Fibroblast of skin of back (primary cell): ENCODE data around the gene OR2G6. TPM values are rescaled to one million over a fixed set of nuclear protein-coding genes. Genes with fewer than 3 reads are reported as not detected.
"Not testable (repeated sequence)": the region's sequence is repeated elsewhere in the genome, so short reads cannot be mapped to it uniquely, and the experiment has no call there.

Experiments
- DNase-seq: peaks from one replicate; pipeline ENCODE4 v3.0.0-alpha.2; 2013
- polyA plus RNA-seq, 2 experiments: library from polyadenylated mRNA; unstranded; fragments of 120-200 nt; gene quantifications; one replicate each; pipeline ENCODE4 v1.2.1, GENCODE V29; 2013; ENCODE audit not compliant: insufficient read length in 2 of 2

OR2G6 gene
- polyA plus RNA-seq (2013, experiment 1 of 2; ENCODE audit: insufficient read length), result not detected
- not detected for polyA plus RNA-seq (2013, experiment 2 of 2; ENCODE audit: insufficient read length)

DNA sequence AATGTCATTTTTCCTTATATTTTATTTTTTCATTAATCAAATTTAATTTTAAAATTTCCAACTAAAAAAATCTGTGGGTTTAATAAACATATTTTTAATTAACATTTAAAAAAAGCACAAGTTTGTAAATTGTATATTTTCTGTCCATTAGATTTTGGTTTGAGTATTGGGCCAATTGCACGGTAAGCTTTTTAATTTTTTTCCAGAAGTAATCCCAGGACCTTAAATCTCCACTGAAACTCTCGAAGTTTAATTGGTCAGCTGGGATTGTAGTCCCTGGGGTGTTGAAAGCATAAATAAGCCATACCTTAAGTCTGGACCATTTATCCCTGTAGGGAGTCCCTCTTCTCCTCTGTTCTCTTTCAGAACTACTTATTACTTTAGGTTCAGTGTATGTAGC, at the start of gene OR2G6:
TSS of gene OR2G6 (plus strand) at position 301 of the 400 bp plus-strand sequence. CDS start 13,574 bp downstream, outside the sequence.
- not testable (repeated sequence) for DNase-seq

GRCh38 chr1:248459117-248459516, 48.8 kb upstream of the OR2G6 start:
- DNase-seq, result not testable (repeated sequence)

DNA sequence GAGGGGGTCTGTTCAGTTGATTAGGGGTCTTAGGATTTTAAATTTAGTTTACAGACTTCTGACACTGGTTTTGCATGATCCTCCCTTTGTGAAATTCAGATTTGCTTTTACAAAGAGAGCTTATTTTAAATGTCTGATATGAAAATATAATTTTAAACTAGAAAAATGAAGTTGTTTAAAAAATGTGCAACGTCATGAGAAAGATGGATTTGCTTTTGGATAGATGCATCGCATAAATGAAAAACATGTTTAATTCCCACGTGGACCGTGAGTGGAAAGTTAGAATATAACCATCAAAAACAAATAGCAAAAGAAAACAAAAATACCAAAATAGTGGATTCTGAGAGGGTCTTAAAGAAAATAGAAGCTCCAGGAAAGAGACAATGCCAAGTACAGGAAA, 36.7 kb upstream of the OR2G6 start:
- no peak for DNase-seq

DNA sequence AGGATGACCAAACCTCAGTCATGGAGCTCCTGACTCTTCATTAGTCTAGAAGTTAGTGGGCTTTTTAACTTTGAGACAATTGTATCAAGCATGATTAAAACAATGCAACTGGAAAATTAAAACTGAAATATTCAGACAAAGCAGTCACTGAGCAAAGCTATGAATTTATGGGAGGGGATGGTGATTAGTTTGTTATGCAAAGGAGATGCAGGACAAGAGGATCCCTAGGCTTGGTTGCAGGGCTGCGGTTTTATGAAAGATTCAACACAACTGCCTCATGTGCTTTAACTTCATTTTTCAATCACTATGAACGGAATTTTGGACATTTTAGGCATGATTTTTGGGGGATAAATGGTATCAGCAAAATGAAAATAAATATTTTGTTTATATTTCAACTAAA, 35.8 kb upstream of the OR2G6 start:
- DNase-seq, result not testable (repeated sequence)

GRCh38 chr1:248473051-248473450, 34.8 kb upstream of the OR2G6 start, which contains the start of gene OR2T3:
Gene OR2T3 (plus strand): TSS chr1:248473351. CDS start chr1:248473351, 0 bp downstream.
- DNase-seq, result not testable (repeated sequence)

DNA sequence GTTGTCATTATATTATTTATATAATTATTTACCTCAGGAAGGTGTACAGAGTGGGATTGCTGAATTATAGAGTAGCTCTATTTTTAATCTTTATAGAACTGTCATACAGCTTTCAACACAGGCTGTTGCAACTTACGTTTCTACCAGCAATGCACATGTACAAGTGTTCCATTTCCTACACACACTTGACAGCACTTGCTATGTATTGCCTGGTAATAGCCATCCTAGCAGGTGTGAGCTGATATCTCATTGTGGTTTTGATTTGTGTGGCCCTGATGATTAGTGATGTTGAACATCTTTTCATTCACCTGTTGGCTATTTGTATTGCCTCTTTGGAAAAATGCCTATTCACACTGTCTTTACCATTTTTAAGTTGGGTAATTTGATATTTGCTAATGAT, 32.2 kb upstream of the OR2G6 start:
- DNase-seq, result not testable (repeated sequence)

DNA sequence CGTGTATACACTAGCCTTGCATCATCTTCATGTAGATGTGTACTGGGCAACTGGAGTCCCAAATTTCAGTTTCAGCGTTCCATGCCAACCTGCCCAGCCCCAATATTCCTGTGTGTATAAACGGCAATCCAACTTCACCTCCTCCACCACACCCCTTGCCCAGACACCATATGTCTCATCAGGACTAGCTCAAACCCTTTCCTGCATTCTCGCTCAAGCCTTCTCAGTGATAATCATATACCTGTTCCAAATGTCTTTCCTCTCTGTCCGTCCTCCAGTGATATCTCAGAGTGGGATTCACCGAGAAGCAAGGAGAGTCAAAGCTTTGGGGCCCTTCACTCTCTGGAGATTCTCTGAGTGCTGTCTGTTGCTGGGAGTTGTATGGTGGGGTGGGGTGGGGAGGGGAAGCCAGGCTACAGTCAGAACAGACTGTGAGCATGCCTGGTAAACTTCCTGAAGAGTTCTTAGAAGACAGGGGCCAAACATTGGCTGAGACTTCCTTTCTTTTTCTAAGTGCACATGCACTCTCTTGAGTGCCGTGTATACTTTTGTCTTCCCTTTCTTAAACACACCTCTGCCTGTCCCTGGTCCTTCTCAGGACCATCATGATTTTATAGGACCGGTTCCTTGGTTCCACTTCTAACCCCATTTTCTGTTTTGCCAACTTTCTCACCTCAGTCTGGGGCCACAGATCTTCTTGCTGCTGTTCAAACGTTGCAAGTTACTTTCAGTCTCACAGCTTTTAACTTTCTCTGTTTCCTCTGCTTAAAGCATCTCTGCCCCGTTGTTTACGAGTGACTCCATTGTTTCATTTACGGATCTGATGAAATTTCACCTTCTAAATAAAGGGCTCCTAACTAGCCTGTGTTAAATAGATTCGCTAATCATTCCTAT, 25.9 kb upstream of the OR2G6 start:
- DNase-seq, result not testable (repeated sequence)

DNA sequence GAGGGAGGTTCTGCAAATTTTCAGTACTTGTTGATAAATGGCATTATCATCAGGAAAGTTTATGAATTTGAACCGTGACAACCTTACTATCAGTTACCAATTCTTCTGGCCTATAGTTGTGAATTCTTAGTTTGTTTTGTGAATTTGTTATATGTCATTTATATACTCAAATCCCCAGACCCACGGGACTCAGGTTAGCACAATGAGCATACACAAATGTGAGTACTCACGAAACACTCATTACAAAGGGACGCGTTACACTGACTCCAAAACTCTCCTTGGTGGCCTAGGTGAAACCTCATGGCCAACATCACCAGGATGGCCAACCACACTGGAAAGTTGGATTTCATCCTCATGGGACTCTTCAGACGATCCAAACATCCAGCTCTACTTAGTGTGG, 19.6 kb upstream of the OR2G6 start, which contains the start of gene OR2T5:
TSS of gene OR2T5 (plus strand) at position 301 of the 400 bp plus-strand sequence. CDS start at position 301, 0 bp downstream.
- DNase-seq, result not testable (repeated sequence)

DNA sequence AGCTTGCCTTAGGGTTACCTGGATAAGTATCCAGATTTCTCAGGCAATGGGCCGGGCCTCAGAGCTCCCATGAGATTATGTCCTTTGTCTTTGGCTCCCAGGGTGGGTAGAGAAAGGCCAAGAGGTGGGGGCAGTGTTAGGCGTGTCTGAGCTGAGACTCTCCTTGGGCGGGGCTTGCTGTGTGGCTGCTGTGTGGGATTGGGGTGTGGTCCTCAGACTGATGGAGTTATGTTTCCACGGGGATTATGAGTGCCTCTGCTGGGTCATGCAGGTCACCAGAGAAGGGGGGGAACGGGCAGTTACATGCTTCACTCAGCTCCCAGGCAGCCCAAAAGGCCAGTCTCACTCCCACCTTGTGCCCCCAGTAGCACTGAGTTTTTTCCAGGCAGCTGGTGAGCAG, 11.2 kb upstream of the OR2G6 start:
- DNase-seq, result not testable (repeated sequence)

- not testable (repeated sequence) for DNase-seq
Observed at GRCh38 chr1:248500305-248501035, 7.4 kb upstream of the OR2G6 start.

DNA sequence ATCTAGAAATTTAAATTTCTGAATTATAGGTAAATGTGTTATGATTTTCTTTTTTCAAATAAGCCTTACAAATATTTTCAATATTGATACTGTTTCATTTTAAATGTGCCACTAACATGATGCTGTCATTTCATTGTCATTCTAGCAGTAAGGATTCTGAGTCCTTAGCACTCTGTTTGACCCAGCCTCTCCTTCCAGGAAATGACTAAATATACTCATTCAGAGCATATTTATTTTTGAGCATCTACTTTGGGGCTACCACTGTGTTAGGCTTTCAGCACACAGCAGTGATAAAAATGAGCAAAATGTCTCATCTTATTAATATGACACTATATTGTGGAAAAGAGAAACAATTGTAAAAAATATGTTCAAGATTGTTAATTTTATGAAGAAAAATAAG, 2.3 kb downstream of the OR2G6 start:
- not testable (repeated sequence) for DNase-seq

GRCh38 chr1:248521856-248522255, 14.0 kb downstream of the OR2G6 start:
- DNase-seq, result no peak

GRCh38 chr1:248537449-248537848, 29.6 kb downstream of the OR2G6 start:
- DNase-seq, result not testable (repeated sequence)

GRCh38 chr1:248547383-248547782, 39.5 kb downstream of the OR2G6 start:
- not testable (repeated sequence) for DNase-seq

DNA sequence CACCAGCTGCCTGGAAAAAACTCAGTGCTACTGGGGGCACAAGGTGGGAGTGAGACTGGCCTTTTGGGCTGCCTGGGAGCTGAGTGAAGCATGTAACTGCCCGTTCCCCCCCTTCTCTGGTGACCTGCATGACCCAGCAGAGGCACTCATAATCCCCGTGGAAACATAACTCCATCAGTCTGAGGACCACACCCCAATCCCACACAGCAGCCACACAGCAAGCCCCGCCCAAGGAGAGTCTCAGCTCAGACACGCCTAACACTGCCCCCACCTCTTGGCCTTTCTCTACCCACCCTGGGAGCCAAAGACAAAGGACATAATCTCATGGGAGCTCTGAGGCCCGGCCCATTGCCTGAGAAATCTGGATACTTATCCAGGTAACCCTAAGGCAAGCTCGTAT, 43.2 kb downstream of the OR2G6 start:
- not testable (repeated sequence) for DNase-seq

GRCh38 chr1:248562672-248563071, 54.8 kb downstream of the OR2G6 start, which contains the start of gene OR2T29:
Gene OR2T29 (minus strand): TSS chr1:248562772. CDS start chr1:248559491, 3,281 bp downstream.
- not testable (repeated sequence) for DNase-seq

GRCh38 chr1:248565530-248566373, 57.9 kb downstream of the OR2G6 start:
- DNase-seq, result not testable (repeated sequence)

DNA sequence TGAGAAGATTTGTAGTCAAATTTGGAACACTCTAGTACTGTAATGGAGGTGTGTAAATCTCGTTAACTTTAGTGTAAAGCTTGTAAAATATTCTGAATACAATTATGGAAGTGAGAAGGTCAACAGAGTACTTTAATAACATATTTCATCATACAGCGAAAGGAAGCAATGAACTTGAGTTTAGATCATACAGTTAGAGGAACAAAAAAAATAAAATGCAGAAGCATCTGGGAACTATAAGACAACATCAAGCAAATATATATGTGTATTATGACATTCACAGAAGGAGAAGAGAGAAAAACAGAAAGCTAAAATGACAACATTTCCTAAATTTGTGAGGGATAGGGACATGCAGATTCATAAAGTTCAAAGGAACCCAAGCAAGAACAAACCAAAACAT, 61.2 kb downstream of the OR2G6 start:
- not testable (repeated sequence) for DNase-seq

GRCh38 chr1:248570811-248571210, 62.9 kb downstream of the OR2G6 start:
- DNase-seq, result not testable (repeated sequence)

GRCh38 chr1:248572049-248572448, 64.2 kb downstream of the OR2G6 start:
- DNase-seq, result not testable (repeated sequence)

- not testable (repeated sequence) for DNase-seq
Observed at GRCh38 chr1:248573856-248574255, 66.0 kb downstream of the OR2G6 start.

GRCh38 chr1:248574657-248575056, 66.8 kb downstream of the OR2G6 start, which contains the start of gene OR2T34:
Gene OR2T34 (minus strand): TSS chr1:248574757. CDS start chr1:248574757, 0 bp downstream.
- DNase-seq, result not testable (repeated sequence)
